Effector memory CD8-positive, alpha-beta T cell (primary cell): ENCODE results near the gene INSR.

Experiments
- ATAC-seq: fragments of 150-1000 bp; cut with Tn5 transposase; replicated peaks from 2 replicates; pipeline ENCODE4 v1.10.0; 2021; ENCODE audit warnings: mild to moderate bottlenecking, moderate library complexity
- DNase-seq, 3 experiments: peaks; one replicate each; pipeline ENCODE4 v3.0.0; 2021
- H3K27ac Mint-ChIP-seq, 2 donors: one replicate each; pipeline ENCODE4 v1.8.0; 2022; ENCODE audit warnings: mild to moderate bottlenecking in 2 of 2, mixed read lengths in 2 of 2, moderate library complexity in 2 of 2
- H3K27me3 Mint-ChIP-seq, 2 donors: one replicate each; pipeline ENCODE4 v1.8.0; 2022; ENCODE audit warnings: mixed read lengths in 2 of 2
- H3K36me3 Mint-ChIP-seq: one replicate; pipeline ENCODE4 v1.8.0; 2022; ENCODE audit warnings: mild to moderate bottlenecking, moderate library complexity, mixed read lengths; ENCODE audit not compliant: insufficient read depth
- H3K4me1 Mint-ChIP-seq, 2 donors: one replicate each; pipeline ENCODE4 v1.8.0; 2022; ENCODE audit warnings: low read depth in 2 of 2, mixed read lengths in 2 of 2
- H3K4me3 Mint-ChIP-seq, 2 donors: one replicate each; pipeline ENCODE4 v1.8.0; 2022; ENCODE audit warnings: mild to moderate bottlenecking in 2 of 2, mixed read lengths in 2 of 2, moderate library complexity in 2 of 2
- H3K9me3 Mint-ChIP-seq, 2 donors: one replicate each; pipeline ENCODE4 v1.8.0; 2022; ENCODE audit warnings: mixed read lengths in 2 of 2

Gene INSR

GRCh38 chr19:7288131-7288530 lies 6.1 kb downstream of the INSR start:
- DNase-seq, result no peak
- H3K27me3 Mint-ChIP-seq, result peaks cover 27 to 34% of the 10 kb centered on the region in 2 donors
- no peaks in the 10 kb centered on the region for H3K9me3 Mint-ChIP-seq
- H3K36me3 Mint-ChIP-seq, result no peaks in the 10 kb centered on the region
- no peak overlapping the region for H3K4me3 Mint-ChIP-seq
- no peak overlapping the region for H3K27ac Mint-ChIP-seq
- ATAC-seq, result no peak
- no peaks in the 10 kb centered on the region for H3K4me1 Mint-ChIP-seq

- Mint-ChIP-seq H3K4me1 (no peaks in the 10 kb centered on the region), H3K27ac (no peak overlapping the region), H3K9me3 (no peaks in the 10 kb centered on the region), H3K4me3 (no peak overlapping the region), H3K36me3 (no peaks in the 10 kb centered on the region), H3K27me3 (peaks cover 23 to 30% of the 10 kb centered on the region in 2 donors)
- DNase-seq (no peak), ATAC-seq (no peak)
Measured at GRCh38 chr19:7287722-7288121, 6.5 kb downstream of the INSR start.

GRCh38 chr19:7280940-7281666 lies 13.1 kb downstream of the INSR start:
- no peaks in the 10 kb centered on the region for H3K4me1 Mint-ChIP-seq
- ATAC-seq (no peak), DNase-seq (no peak)
- no peaks in the 10 kb centered on the region for H3K9me3 Mint-ChIP-seq
- no peak overlapping the region for H3K4me3 Mint-ChIP-seq
- no peak overlapping the region for H3K27ac Mint-ChIP-seq
- H3K36me3 Mint-ChIP-seq, result no peaks in the 10 kb centered on the region
- H3K27me3 Mint-ChIP-seq, result peaks cover 0 to 6% of the 10 kb centered on the region in 2 donors

- Mint-ChIP-seq H3K27me3 (peaks cover 13 to 21% of the 10 kb centered on the region in 2 donors), H3K4me3 (no peak overlapping the region), H3K36me3 (no peaks in the 10 kb centered on the region), H3K9me3 (no peaks in the 10 kb centered on the region), H3K27ac (no peak overlapping the region), H3K4me1 (no peaks in the 10 kb centered on the region)
- DNase-seq, result no peak
- ATAC-seq, result no peak
Measured at GRCh38 chr19:7272856-7273578, 21.2 kb downstream of the INSR start.

DNA sequence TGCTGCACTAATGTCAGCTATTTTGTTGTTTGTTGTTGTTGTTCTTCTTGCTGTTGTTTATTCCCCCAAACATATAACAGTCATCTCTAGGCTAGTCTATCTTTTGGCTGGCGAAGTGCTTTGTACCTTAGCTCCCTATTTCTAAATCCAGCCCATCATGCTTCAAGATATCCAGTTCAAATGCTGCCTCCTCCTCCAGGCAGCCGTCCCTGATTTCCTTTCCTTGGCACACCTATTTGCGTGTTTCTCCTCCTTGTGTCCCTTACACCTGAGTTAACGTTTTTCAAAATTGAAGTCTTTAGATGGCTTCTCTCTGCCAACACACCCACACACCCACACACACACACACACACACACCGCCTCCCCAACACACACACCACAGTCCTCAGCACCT lies 25.5 kb downstream of the INSR start:
- Mint-ChIP-seq H3K36me3 (no peaks in the 10 kb centered on the region), H3K9me3 (no peaks in the 10 kb centered on the region), H3K4me1 (no peaks in the 10 kb centered on the region), H3K27me3 (peaks cover 19 to 31% of the 10 kb centered on the region in 2 donors), H3K27ac (no peak overlapping the region), H3K4me3 (no peak overlapping the region)
- no peak for ATAC-seq
- no peak for DNase-seq

- H3K27ac Mint-ChIP-seq, result no peak overlapping the region
- H3K36me3 Mint-ChIP-seq, result no peaks in the 10 kb centered on the region
- DNase-seq (no peak), ATAC-seq (no peak)
- no peak overlapping the region for H3K4me3 Mint-ChIP-seq
- H3K9me3 Mint-ChIP-seq, result no peaks in the 10 kb centered on the region
- H3K4me1 Mint-ChIP-seq, result no peaks in the 10 kb centered on the region
- peaks cover 19 to 29% of the 10 kb centered on the region in 2 donors for H3K27me3 Mint-ChIP-seq
Measured at GRCh38 chr19:7267792-7268704, 26.2 kb downstream of the INSR start.

DNA sequence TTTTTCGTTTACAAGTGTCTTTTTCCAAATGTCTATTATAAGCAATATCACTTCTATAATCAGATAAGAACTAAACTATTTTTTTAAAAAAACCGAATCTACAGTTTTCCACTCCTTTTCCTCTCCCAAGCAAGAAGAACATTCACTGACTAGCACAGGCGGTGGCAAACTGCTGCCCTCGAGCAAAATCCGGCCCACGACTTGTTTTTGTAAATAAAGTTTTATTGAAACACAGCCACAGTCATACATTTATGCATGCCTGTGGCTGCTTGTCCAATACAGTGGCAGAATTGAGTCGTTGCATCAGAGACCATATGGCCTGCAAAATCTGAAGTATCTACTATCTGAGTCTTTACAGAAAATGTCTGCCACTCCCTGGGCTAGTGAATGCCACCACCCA lies 27.4 kb downstream of the INSR start:
- Mint-ChIP-seq H3K4me3 (no peak overlapping the region), H3K27ac (no peak overlapping the region), H3K27me3 (peaks cover 26% of the 10 kb centered on the region in 2 donors), H3K36me3 (no peaks in the 10 kb centered on the region), H3K4me1 (no peaks in the 10 kb centered on the region), H3K9me3 (no peaks in the 10 kb centered on the region)
- ATAC-seq (no peak), DNase-seq (no peak)

DNA sequence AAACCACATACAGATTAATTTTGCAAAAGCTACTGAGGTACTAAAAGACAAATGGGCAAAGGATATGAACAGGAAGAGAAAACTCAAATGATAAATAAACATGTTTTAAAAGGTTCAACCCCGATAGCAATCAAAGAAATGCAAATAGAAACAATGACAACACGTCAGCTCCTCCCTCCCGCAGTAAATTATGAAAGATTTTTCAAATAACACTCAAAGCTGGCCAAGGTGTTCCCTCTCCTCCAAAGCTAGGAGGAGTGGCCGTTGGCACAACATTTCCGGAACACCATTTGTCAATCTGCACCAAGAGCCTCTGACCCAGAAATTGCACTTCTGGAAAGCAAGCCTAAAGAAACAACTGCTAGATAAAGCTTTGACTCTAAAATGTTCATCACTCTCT lies 28.3 kb downstream of the INSR start:
- H3K36me3 Mint-ChIP-seq, result no peaks in the 10 kb centered on the region
- no peak for DNase-seq

DNA sequence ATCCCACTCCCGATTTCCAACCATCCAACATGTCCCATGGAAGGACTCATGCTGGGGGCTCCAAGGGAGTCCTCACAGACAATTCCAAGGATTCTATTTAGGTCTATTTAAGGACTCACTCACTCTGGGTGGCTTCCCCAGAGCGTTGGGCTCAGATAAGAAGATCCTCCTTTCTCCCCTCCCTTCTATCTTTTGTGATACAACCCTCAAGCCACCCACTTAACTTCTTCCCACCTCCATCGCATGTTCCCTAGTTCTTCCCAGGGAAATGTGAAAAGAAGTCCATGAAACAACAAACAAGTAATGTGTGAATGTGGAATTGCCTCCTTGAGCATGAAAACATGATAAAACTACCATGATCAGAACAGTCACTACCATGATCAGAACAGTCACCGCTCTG lies 29.4 kb downstream of the INSR start:
- Mint-ChIP-seq H3K27ac (no peak overlapping the region), H3K4me1 (no peaks in the 10 kb centered on the region), H3K9me3 (no peaks in the 10 kb centered on the region), H3K36me3 (no peaks in the 10 kb centered on the region), H3K27me3 (peaks cover 31 to 44% of the 10 kb centered on the region in 2 donors), H3K4me3 (no peak overlapping the region)
- DNase-seq (no peak), ATAC-seq (no peak)

More for the DNA sequence above, 28.3 kb downstream of the INSR start:
- no peaks in the 10 kb centered on the region for H3K9me3 Mint-ChIP-seq
- no peak for ATAC-seq
- H3K4me3 Mint-ChIP-seq, result no peak overlapping the region
- no peak overlapping the region for H3K27ac Mint-ChIP-seq
- peaks cover 30 to 33% of the 10 kb centered on the region in 2 donors for H3K27me3 Mint-ChIP-seq
- no peaks in the 10 kb centered on the region for H3K4me1 Mint-ChIP-seq

DNA sequence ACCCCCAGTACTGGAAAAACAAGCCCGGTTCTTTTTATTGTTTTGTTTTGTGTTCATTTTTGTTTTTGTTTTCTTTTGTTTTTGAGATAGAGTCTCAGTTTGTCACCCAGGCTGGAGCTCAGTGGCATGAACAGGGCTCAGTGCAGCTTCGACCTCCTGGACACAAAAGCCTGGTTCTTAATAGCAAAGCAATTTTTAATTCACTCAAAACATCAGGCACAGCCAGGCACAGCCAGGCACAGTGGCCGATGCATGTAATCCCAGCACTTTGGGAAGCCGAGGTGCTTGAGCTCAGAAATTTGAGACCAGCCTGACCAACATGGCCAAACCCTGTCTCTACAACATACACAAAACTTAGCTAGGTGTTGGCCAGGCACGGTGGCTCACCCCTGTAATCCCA lies 30.7 kb downstream of the INSR start:
- peaks cover 23 to 43% of the 10 kb centered on the region in 2 donors for H3K27me3 Mint-ChIP-seq
- no peak for DNase-seq
- H3K4me3 Mint-ChIP-seq, result no peak overlapping the region
- H3K27ac Mint-ChIP-seq, result no peak overlapping the region
- H3K9me3 Mint-ChIP-seq, result no peaks in the 10 kb centered on the region
- H3K36me3 Mint-ChIP-seq, result no peaks in the 10 kb centered on the region
- no peak for ATAC-seq
- H3K4me1 Mint-ChIP-seq, result no peaks in the 10 kb centered on the region

- Mint-ChIP-seq H3K27ac (no peak overlapping the region), H3K9me3 (no peaks in the 10 kb centered on the region), H3K4me1 (no peaks in the 10 kb centered on the region), H3K36me3 (no peaks in the 10 kb centered on the region), H3K4me3 (no peak overlapping the region), H3K27me3 (peaks cover 19 to 38% of the 10 kb centered on the region in 2 donors)
- no peak for ATAC-seq
- no peak for DNase-seq
Measured at GRCh38 chr19:7263066-7263465, 31.1 kb downstream of the INSR start.

DNA sequence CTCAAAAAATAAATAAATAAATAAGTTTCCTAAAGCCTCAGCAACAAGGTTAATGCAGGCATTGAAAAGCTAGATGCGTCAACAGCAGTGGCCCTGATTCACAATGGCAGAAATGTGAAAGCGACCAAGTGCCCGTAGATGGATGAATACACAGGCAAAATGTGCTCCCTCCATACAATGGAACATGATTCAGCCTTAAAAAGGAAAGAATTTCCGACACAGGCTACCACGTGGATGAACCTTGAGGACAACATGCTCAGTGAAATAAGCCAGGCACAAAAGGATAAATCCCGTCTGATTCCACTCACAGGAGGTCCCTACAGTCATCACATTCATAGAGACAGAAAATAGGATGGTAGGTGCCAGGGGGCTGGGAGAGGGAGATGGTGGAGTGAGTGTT lies 31.7 kb downstream of the INSR start:
- no peak overlapping the region for H3K4me3 Mint-ChIP-seq
- H3K9me3 Mint-ChIP-seq, result no peaks in the 10 kb centered on the region
- ATAC-seq (no peak), DNase-seq (no peak)
- H3K36me3 Mint-ChIP-seq, result no peaks in the 10 kb centered on the region
- H3K4me1 Mint-ChIP-seq, result no peaks in the 10 kb centered on the region
- peaks cover 13 to 32% of the 10 kb centered on the region in 2 donors for H3K27me3 Mint-ChIP-seq
- no peak overlapping the region for H3K27ac Mint-ChIP-seq

GRCh38 chr19:7260161-7260560 lies 34.1 kb downstream of the INSR start:
- H3K4me1 Mint-ChIP-seq, result no peaks in the 10 kb centered on the region
- H3K27me3 Mint-ChIP-seq, result peaks cover 12 to 27% of the 10 kb centered on the region in 2 donors
- H3K27ac Mint-ChIP-seq, result no peak overlapping the region
- ATAC-seq (no peak), DNase-seq (no peak)
- H3K4me3 Mint-ChIP-seq, result no peak overlapping the region
- no peaks in the 10 kb centered on the region for H3K9me3 Mint-ChIP-seq
- no peaks in the 10 kb centered on the region for H3K36me3 Mint-ChIP-seq
